ENCODE data around the gene SF1. TPM values are rescaled to one million over a fixed set of nuclear protein-coding genes. Genes with fewer than 3 reads are reported as not detected.

Gene SF1
- total RNA-seq, 1 experiment from 2014 or later, result 472 TPM

DNA sequence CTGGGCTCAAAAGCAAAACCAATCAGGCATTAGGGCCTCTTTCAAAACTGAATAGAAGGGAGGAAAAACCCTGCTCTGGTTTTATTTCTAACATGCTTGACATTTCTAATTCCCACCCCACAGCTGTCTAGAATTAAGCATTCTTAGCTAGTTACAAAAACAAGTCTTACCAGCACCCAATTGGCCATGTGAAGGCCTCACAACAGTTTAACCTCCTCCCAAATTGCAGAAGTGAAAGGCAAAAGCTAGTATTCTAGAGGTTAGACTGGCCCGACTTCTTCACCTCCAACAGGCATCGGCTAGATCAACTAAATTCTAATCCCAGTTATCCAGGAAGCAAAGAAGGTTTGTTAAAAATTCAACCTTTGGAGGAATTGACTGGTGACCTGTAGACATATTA is 6.5 kb downstream of the SF1 start:
- Histone ChIP-seq H3K36me3 (ENCODE audit: insufficient read depth, low read length, poor library complexity, severe bottlenecking) (peaks cover 100% of the 10 kb centered on the region), H3K27me3 (replicated peaks; ENCODE audit: insufficient read depth, low read depth, low read length, poor library complexity) (no peaks in the 10 kb centered on the region), H3K27ac (ENCODE audit: low read depth, low read length, poor library complexity, severe bottlenecking) (peak overlapping the region; percentile 8), H3K4me3 (ENCODE audit: low read depth, low read length, poor library complexity, severe bottlenecking) (no peak overlapping the region), H3K4me1 (ENCODE audit: insufficient read depth, low read length, poor library complexity, severe bottlenecking) (peaks cover 36% of the 10 kb centered on the region), H3K9me3 (ENCODE audit: low read depth, low read length, poor library complexity, severe bottlenecking) (no peaks in the 10 kb centered on the region)
- intact Hi-C loops (cut with micrococcal nuclease; ENCODE audit: unreplicated experiment), result no loop called here
- ChIA-PET POLR2A (ENCODE audit: low non-redundant PET) (interaction anchor here (0.5 to 0.6 kb wide), 2 partner anchors 11 to 732 kb away, joined by 5 to 7 read pairs; no protein-coding TSS in a partner anchor), CTCF (interaction anchor here (0.7 kb wide), 1 partner anchor 151 kb away, joined by 3 read pairs; no protein-coding TSS in a partner anchor)
- DNase-seq (ENCODE audit: low spot score), result no peak
- BruUV-seq (replicated peaks), result no TSS peak
- no peak for TF ChIP-seq EZH2 (IDR thresholded peaks at IDR 0.05; ENCODE audit: borderline replicate concordance, low read depth, low read length, poor library complexity, severe bottlenecking)
- TF ChIP-seq, protein P1, sequence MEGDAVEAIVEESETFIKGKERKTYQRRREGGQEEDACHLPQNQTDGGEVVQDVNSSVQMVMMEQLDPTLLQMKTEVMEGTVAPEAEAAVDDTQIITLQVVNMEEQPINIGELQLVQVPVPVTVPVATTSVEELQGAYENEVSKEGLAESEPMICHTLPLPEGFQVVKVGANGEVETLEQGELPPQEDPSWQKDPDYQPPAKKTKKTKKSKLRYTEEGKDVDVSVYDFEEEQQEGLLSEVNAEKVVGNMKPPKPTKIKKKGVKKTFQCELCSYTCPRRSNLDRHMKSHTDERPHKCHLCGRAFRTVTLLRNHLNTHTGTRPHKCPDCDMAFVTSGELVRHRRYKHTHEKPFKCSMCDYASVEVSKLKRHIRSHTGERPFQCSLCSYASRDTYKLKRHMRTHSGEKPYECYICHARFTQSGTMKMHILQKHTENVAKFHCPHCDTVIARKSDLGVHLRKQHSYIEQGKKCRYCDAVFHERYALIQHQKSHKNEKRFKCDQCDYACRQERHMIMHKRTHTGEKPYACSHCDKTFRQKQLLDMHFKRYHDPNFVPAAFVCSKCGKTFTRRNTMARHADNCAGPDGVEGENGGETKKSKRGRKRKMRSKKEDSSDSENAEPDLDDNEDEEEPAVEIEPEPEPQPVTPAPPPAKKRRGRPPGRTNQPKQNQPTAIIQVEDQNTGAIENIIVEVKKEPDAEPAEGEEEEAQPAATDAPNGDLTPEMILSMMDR (conservative IDR thresholded peaks at IDR 0.05; ENCODE audit: low read depth, low read length), result no peak

DNA sequence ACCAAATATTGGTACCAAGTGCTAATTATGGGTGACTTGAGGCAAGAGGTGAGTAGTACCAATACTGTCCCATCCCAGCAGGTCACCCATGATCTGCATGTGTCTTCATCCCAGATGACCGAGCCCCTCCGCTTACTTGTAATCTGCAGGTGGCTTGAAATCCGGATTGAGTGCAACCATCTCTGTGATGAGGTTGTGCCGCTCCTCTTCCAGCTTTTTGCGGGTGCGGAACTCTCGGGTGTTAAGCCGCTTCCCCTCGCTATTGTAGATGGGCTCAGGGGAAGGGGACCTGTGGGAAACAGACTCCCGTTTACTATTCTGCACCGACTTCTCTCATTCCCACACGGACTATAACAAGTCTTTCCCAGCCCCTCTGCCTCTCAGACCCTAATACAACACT is 8.2 kb downstream of the SF1 start:
- Histone ChIP-seq H3K27ac (ENCODE audit: low read depth, low read length, poor library complexity, severe bottlenecking) (no peak overlapping the region), H3K36me3 (ENCODE audit: insufficient read depth, low read length, poor library complexity, severe bottlenecking) (peaks cover 97% of the 10 kb centered on the region), H3K9me3 (ENCODE audit: low read depth, low read length, poor library complexity, severe bottlenecking) (no peaks in the 10 kb centered on the region), H3K27me3 (replicated peaks; ENCODE audit: insufficient read depth, low read depth, low read length, poor library complexity) (no peaks in the 10 kb centered on the region), H3K4me1 (ENCODE audit: insufficient read depth, low read length, poor library complexity, severe bottlenecking) (peaks cover 29% of the 10 kb centered on the region), H3K4me3 (ENCODE audit: low read depth, low read length, poor library complexity, severe bottlenecking) (no peak overlapping the region)
- intact Hi-C loops (cut with micrococcal nuclease; ENCODE audit: unreplicated experiment), result no loop called here
- no TSS peak for BruUV-seq (replicated peaks)
- ChIA-PET CTCF (interaction anchor here (0.6 kb wide), 1 partner anchor 66 kb away, joined by 5 read pairs; no protein-coding TSS in a partner anchor), POLR2A (ENCODE audit: low non-redundant PET) (no interaction called here)
- DNase-seq (ENCODE audit: low spot score), result no peak
- no peak for TF ChIP-seq EZH2 (IDR thresholded peaks at IDR 0.05; ENCODE audit: borderline replicate concordance, low read depth, low read length, poor library complexity, severe bottlenecking)
- TF ChIP-seq, protein P1 (conservative IDR thresholded peaks at IDR 0.05; ENCODE audit: low read depth, low read length), result no peak

DNA sequence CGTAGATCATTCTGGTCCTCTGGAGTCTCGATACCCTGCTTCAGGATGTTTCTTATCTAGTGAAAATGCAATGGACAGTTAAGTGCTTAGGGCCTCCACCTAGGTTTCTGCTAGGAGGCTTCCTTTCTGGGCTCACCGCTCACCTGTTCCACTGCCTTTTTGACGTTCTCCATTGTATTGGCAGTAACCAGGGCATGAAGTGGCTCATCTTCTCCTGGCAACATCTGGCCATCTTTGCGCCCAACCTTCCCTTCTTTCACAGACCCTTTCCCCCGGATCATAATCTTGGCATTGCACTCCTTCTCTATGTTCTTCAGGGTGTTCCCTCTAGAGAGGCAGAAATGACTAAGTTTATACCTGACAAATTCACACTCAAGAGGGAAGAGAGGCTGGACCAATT is 9.1 kb downstream of the SF1 start:
- no peaks in the 10 kb centered on the region for H3K9me3 ChIP-seq (ENCODE audit: low read depth, low read length, poor library complexity, severe bottlenecking)
- DNase-seq (ENCODE audit: low spot score), result no peak
- ChIA-PET POLR2A (ENCODE audit: low non-redundant PET) (no interaction called here), CTCF (no interaction called here)
- TF ChIP-seq, protein P1 (conservative IDR thresholded peaks at IDR 0.05; ENCODE audit: low read depth, low read length), result no peak
- no peak for TF ChIP-seq EZH2 (IDR thresholded peaks at IDR 0.05; ENCODE audit: borderline replicate concordance, low read depth, low read length, poor library complexity, severe bottlenecking)
- intact Hi-C loops (cut with micrococcal nuclease; ENCODE audit: unreplicated experiment), result no loop called here
- peaks cover 38% of the 10 kb centered on the region for H3K4me1 ChIP-seq (ENCODE audit: insufficient read depth, low read length, poor library complexity, severe bottlenecking)
- H3K36me3 ChIP-seq (ENCODE audit: insufficient read depth, low read length, poor library complexity, severe bottlenecking), result peaks cover 97% of the 10 kb centered on the region
- H3K27me3 ChIP-seq (replicated peaks; ENCODE audit: insufficient read depth, low read depth, low read length, poor library complexity), result no peaks in the 10 kb centered on the region
- BruUV-seq (replicated peaks), result no TSS peak
- H3K4me3 ChIP-seq (ENCODE audit: low read depth, low read length, poor library complexity, severe bottlenecking), result no peak overlapping the region
- H3K27ac ChIP-seq (ENCODE audit: low read depth, low read length, poor library complexity, severe bottlenecking), result no peak overlapping the region
